Vagina (tissue), 2 donors: ENCODE results near the gene ZBTB7A. TPM values are rescaled to one million over a fixed set of nuclear protein-coding genes. Genes with fewer than 3 reads are reported as not detected.

Experiments used
- DNase-seq, 2 donors: peaks; one replicate each; pipeline ENCODE4 v3.0.0-alpha.2; 2017; ENCODE audit errors: extremely low spot score in 2 of 2
- H3K27ac ChIP-seq: fragments of 200-600 bp; sonication (generic); one replicate; pipeline ENCODE4 v1.5.1; 2019
- H3K27me3 ChIP-seq: fragments of 200-600 bp; sonication (generic); one replicate; pipeline ENCODE4 v1.5.1; 2019
- H3K36me3 ChIP-seq, 2 donors: fragments of 200-600 bp; sonication (generic); one replicate each; pipeline ENCODE4 v1.5.1; 2017 to 2019
- H3K4me1 ChIP-seq: fragments of 200-600 bp; sonication (generic); one replicate; pipeline ENCODE4 v1.5.1; 2019
- H3K4me3 ChIP-seq, 2 donors: fragments of 200-600 bp; sonication (generic); 1 replicate in 1 of 2; 2 replicates in 1 of 2; pipeline ENCODE4 v1.5.1; 2016 to 2019
- H3K9me3 ChIP-seq: fragments of 200-600 bp; sonication (generic); one replicate; pipeline ENCODE4 v1.5.1; 2019
- POLR2A ChIP-seq, 2 donors: fragments of 450-650 bp; IDR thresholded peaks; one replicate each; pipeline ENCODE4 v1.6.1; 2017; ENCODE audit warnings: antibody characterized with exemption in 2 of 2, mild to moderate bottlenecking in 2 of 2, moderate library complexity in 2 of 2
- POLR2AphosphoS5 ChIP-seq, 2 donors: sonication (generic); formaldehyde crosslinking; IDR thresholded peaks; one replicate each; pipeline ENCODE4 v1.9.0; 2017; ENCODE audit warnings: antibody characterized with exemption in 2 of 2, mild to moderate bottlenecking in 2 of 2, low read depth in 1 of 2; ENCODE audit not compliant: insufficient read depth in 1 of 2
- intact Hi-C: fragments of 100-400 bp; cut with DNase I; formaldehyde crosslinking; loops from one replicate; pipeline ENCODE4 v1.15.1; 2023
- total RNA-seq: library from RNA; depleted of rRNA; stranded (reverse); fragments of >200 nt; gene quantifications from one replicate; pipeline ENCODE4 v1.2.3, GENCODE V29; 2016
- TF ChIP-seq, protein P1 (sequence below), 3 experiments: fragments of 450-650 bp in 2 of 3; fragments of 200-600 bp in 1 of 3; sonication (generic) in 1 of 3; IDR thresholded peaks; one replicate each; pipeline ENCODE4 v1.5.1; 2017 to 2019; ENCODE audit warnings: antibody characterized with exemption in 3 of 3, mild to moderate bottlenecking in 2 of 3, moderate library complexity in 2 of 3

ZBTB7A gene
- total RNA-seq, 1 donor from 2014 or later: 60.6 TPM

DNA sequence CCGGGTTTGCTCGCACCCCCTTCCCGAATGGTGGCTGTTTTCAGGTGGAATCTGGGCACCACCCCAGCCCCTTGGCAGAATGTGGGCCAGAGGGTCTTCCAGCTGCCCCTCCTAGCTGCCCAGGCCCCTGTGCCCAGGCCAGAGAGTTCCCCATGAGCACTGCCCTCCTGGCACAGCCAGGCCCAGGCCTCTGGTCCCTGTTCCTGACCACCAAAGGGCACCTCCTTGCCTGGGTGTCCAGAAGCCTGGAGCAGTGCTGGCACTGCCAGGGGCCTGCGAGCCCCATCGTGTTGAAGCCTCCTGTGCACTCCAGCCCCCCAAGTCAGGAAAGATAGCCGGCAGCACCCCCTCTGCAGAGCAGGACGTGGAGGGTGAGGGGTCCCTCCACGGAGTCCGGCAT, 35.7 kb downstream of the ZBTB7A start:
- peaks cover 0 to 41% of the 10 kb centered on the region in 2 donors for H3K36me3 ChIP-seq
- no peak overlapping the region for H3K27ac ChIP-seq
- no peaks in the 10 kb centered on the region for H3K4me1 ChIP-seq
- no peaks in the 10 kb centered on the region for H3K9me3 ChIP-seq
- intact Hi-C loops: no loop called here
- no peak overlapping the region for H3K4me3 ChIP-seq
- DNase-seq: no peak
- H3K27me3 ChIP-seq: no peaks in the 10 kb centered on the region
- TF ChIP-seq POLR2A (IDR thresholded peaks at IDR 0.05) (no peak), POLR2AphosphoS5 (IDR thresholded peaks at IDR 0.05; ENCODE audit: insufficient read depth in 1 of 2, low read depth in 1 of 2) (no peak)
- TF ChIP-seq, protein P1, sequence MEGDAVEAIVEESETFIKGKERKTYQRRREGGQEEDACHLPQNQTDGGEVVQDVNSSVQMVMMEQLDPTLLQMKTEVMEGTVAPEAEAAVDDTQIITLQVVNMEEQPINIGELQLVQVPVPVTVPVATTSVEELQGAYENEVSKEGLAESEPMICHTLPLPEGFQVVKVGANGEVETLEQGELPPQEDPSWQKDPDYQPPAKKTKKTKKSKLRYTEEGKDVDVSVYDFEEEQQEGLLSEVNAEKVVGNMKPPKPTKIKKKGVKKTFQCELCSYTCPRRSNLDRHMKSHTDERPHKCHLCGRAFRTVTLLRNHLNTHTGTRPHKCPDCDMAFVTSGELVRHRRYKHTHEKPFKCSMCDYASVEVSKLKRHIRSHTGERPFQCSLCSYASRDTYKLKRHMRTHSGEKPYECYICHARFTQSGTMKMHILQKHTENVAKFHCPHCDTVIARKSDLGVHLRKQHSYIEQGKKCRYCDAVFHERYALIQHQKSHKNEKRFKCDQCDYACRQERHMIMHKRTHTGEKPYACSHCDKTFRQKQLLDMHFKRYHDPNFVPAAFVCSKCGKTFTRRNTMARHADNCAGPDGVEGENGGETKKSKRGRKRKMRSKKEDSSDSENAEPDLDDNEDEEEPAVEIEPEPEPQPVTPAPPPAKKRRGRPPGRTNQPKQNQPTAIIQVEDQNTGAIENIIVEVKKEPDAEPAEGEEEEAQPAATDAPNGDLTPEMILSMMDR (IDR thresholded peaks at IDR 0.05): no peak

DNA sequence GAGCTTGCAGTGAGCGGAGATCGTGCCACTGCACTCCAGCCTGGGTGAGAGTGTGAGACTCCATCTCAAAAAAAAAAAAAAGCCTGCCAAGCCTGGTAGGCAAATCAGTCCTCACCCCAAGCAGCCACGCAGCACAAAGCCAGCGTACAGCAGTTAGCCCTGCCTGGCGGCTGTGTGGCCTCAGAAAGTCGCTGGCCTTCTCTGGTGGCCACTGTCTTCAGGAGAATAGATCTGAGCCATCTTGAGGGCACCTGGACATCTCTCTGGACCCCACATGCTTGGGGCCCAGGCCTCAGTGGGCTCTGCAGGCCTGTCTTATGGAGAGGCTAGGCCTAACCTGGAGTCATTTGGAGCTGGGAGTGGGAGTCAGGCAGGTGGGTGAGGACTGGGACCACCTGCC, 36.1 kb downstream of the ZBTB7A start:
- intact Hi-C loops: no loop called here
- DNase-seq: no peak

DNA sequence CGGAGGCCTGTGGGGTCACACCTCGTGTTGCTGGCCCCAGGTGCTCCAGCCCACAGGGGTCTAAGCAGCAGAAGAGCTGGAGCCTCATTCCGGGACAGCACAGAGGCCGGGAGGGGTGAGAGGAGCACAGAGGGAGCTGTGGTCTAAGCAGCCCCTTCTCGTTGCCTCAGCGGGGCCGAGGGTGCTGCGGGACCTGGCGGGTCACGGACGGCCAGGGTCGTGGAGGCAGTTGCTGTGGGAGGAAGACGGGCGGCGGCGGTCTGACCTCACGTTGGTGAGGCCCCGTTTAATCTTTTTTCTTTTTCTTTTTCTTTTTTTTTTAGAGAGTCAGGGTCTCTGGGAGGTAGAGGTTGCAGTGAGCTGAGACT, 37.5 kb downstream of the ZBTB7A start:
- Histone ChIP-seq H3K27me3 (no peaks in the 10 kb centered on the region), H3K9me3 (no peaks in the 10 kb centered on the region), H3K27ac (no peak overlapping the region), H3K4me3 (no peak overlapping the region), H3K4me1 (no peaks in the 10 kb centered on the region), H3K36me3 (peaks cover 0 to 43% of the 10 kb centered on the region in 2 donors)
- intact Hi-C loops: no loop called here
- TF ChIP-seq POLR2AphosphoS5 (IDR thresholded peaks at IDR 0.05; ENCODE audit: insufficient read depth in 1 of 2, low read depth in 1 of 2) (no peak), POLR2A (IDR thresholded peaks at IDR 0.05) (no peak)
- TF ChIP-seq, protein P1 (IDR thresholded peaks at IDR 0.05): no peak
- DNase-seq: no peak

More for the DNA sequence above, 36.1 kb downstream of the ZBTB7A start:
- Histone ChIP-seq H3K27ac (no peak overlapping the region), H3K9me3 (no peaks in the 10 kb centered on the region), H3K4me3 (no peak overlapping the region), H3K36me3 (peaks cover 0 to 41% of the 10 kb centered on the region in 2 donors), H3K4me1 (no peaks in the 10 kb centered on the region), H3K27me3 (no peaks in the 10 kb centered on the region)
- TF ChIP-seq, protein P1 (IDR thresholded peaks at IDR 0.05): no peak
- TF ChIP-seq POLR2A (IDR thresholded peaks at IDR 0.05) (no peak), POLR2AphosphoS5 (IDR thresholded peaks at IDR 0.05; ENCODE audit: insufficient read depth in 1 of 2, low read depth in 1 of 2) (no peak)

- no peak for DNase-seq
- H3K36me3 ChIP-seq: peaks cover 0 to 40% of the 10 kb centered on the region in 2 donors
- no peaks in the 10 kb centered on the region for H3K27me3 ChIP-seq
- H3K4me1 ChIP-seq: no peaks in the 10 kb centered on the region
- H3K4me3 ChIP-seq: no peak overlapping the region
- no peak for TF ChIP-seq POLR2A (IDR thresholded peaks at IDR 0.05)
- TF ChIP-seq, protein P1 (IDR thresholded peaks at IDR 0.05): no peak
- TF ChIP-seq POLR2AphosphoS5 (IDR thresholded peaks at IDR 0.05; ENCODE audit: insufficient read depth in 1 of 2, low read depth in 1 of 2): no peak
- no peak overlapping the region for H3K27ac ChIP-seq
- intact Hi-C loops: no loop called here
- H3K9me3 ChIP-seq: no peaks in the 10 kb centered on the region
Measured at GRCh38 chr19:4028334-4029246, 38.1 kb downstream of the ZBTB7A start.

DNA sequence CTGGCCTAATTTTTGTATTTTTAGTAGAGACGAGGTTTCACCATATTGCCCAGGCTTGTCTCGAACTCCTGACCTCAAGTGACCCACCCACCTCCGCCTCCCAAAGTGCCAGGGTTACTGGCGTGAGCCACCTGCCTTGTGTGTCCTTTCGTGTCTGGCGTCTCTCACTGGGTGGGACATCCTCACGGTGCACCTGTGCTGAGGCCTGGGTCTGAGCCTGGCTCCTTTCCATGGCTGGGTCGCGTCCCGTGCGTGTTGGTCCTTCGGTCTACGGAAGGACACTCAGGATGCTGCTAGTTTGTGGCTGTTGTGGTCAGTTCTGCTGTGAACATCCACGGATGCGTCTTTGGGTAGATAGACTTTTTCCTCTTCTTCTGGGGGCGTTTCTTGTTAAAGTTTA, 39.6 kb downstream of the ZBTB7A start:
- no peak overlapping the region for H3K27ac ChIP-seq
- no peak for TF ChIP-seq POLR2A (IDR thresholded peaks at IDR 0.05)
- TF ChIP-seq, protein P1 (IDR thresholded peaks at IDR 0.05): no peak
- TF ChIP-seq POLR2AphosphoS5 (IDR thresholded peaks at IDR 0.05; ENCODE audit: insufficient read depth in 1 of 2, low read depth in 1 of 2): no peak
- DNase-seq: no peak
- no peak overlapping the region for H3K4me3 ChIP-seq
- no peaks in the 10 kb centered on the region for H3K4me1 ChIP-seq
- H3K27me3 ChIP-seq: no peaks in the 10 kb centered on the region
- intact Hi-C loops: no loop called here
- no peaks in the 10 kb centered on the region for H3K9me3 ChIP-seq
- H3K36me3 ChIP-seq: peaks cover 0 to 26% of the 10 kb centered on the region in 2 donors
